ENCODE measurements around the gene XPR1. TPM values are rescaled to one million over a fixed set of nuclear protein-coding genes. Genes with fewer than 3 reads are reported as not detected.
"Not testable (repeated sequence)": the region's sequence is repeated elsewhere in the genome, so short reads cannot be mapped to it uniquely, and the experiment has no call there.

Gene XPR1
- polyA plus RNA-seq, 12 donors = 8.7 to 18.1 (median 10.8) TPM; not detected in 1

GRCh38 chr1:180777072-180777689 is 145.4 kb downstream of the XPR1 start:
- no peak for DNase-seq

GRCh38 chr1:180778782-180779398 is 147.1 kb downstream of the XPR1 start:
- no peak for DNase-seq

GRCh38 chr1:180779584-180779983 is 147.8 kb downstream of the XPR1 start:
- no peak for DNase-seq

GRCh38 chr1:180781718-180782117 is 149.9 kb downstream of the XPR1 start:
- no peak for DNase-seq

- DNase-seq = no peak
Measured at GRCh38 chr1:180785291-180785690, 153.5 kb downstream of the XPR1 start.

- DNase-seq = no peak
Measured at GRCh38 chr1:180785887-180786286, 154.1 kb downstream of the XPR1 start.

- DNase-seq = no peak
Measured at GRCh38 chr1:180786624-180787023, 154.8 kb downstream of the XPR1 start.

- no peak for DNase-seq
Measured at GRCh38 chr1:180787628-180788307, 155.9 kb downstream of the XPR1 start.

- no peak for DNase-seq
Measured at GRCh38 chr1:180789460-180789859, 157.6 kb downstream of the XPR1 start.

- DNase-seq = not testable (repeated sequence)
Measured at GRCh38 chr1:180791152-180791551, 159.3 kb downstream of the XPR1 start.

GRCh38 chr1:180791806-180792205 is 160.0 kb downstream of the XPR1 start:
- no peak for DNase-seq

GRCh38 chr1:180793451-180793850 is 161.6 kb downstream of the XPR1 start:
- DNase-seq = no peak

- DNase-seq = no peak
Measured at GRCh38 chr1:180796897-180797640, 165.2 kb downstream of the XPR1 start.

GRCh38 chr1:180800945-180801344 is 169.1 kb downstream of the XPR1 start:
- DNase-seq = no peak

GRCh38 chr1:180802813-180803212 is 171.0 kb downstream of the XPR1 start:
- DNase-seq = no peak

- no peak for DNase-seq
Measured at GRCh38 chr1:180805316-180805715, 173.5 kb downstream of the XPR1 start.

- no peak for DNase-seq
Measured at GRCh38 chr1:180811298-180811697, 179.5 kb downstream of the XPR1 start.

- DNase-seq = no peak
Measured at GRCh38 chr1:180811886-180812285, 180.1 kb downstream of the XPR1 start.

GRCh38 chr1:180814258-180814657 is 182.4 kb downstream of the XPR1 start:
- DNase-seq = no peak

- no peak for DNase-seq
Measured at GRCh38 chr1:180815188-180815587, 183.4 kb downstream of the XPR1 start.

GRCh38 chr1:180816132-180816531 is 184.3 kb downstream of the XPR1 start:
- DNase-seq = no peak

GRCh38 chr1:180821970-180822369 is 190.1 kb downstream of the XPR1 start:
- no peak for DNase-seq

- not testable (repeated sequence) for DNase-seq
Measured at GRCh38 chr1:180831507-180831906, 199.7 kb downstream of the XPR1 start.

Measured in muscle of arm (tissue), 12 donors.